GM23338 (cell line): Measurements from ENCODE around the gene SLC32A1. TPM values are rescaled to one million over a fixed set of nuclear protein-coding genes. Genes with fewer than 3 reads are reported as not detected.

Experiments used
- ATAC-seq: fragments of 200-7000 bp; cut with Tn5 transposase; 3 replicates; pipeline ENCODE4 v1.9.1; 2020
- DNase-seq: peaks from one replicate; pipeline ENCODE4 v3.0.0-alpha.2; 2015; ENCODE audit warnings: low spot score
- H2AFZ ChIP-seq: fragments of 200-600 bp; sonication (generic); 2 replicates; pipeline ENCODE4 v1.8.0; 2016; ENCODE audit warnings: antibody characterized with exemption, mild to moderate bottlenecking, moderate library complexity
- H3F3A ChIP-seq: fragments of 200-600 bp; sonication (generic); replicated peaks from 2 replicates; pipeline ENCODE4 v1.8.0; 2017; ENCODE audit warnings: antibody characterized with exemption, mixed run types, low read depth
- H3K27ac ChIP-seq: fragments of 200-600 bp; sonication (generic); 2 replicates; pipeline ENCODE4 v1.6.1; 2016; ENCODE audit warnings: low read depth
- H3K27me3 ChIP-seq: fragments of 200-600 bp; sonication (generic); 2 replicates; pipeline ENCODE4 v1.8.0; 2016; ENCODE audit warnings: mild to moderate bottlenecking, mixed run types, moderate library complexity; ENCODE audit not compliant: insufficient read depth
- H3K36me3 ChIP-seq: fragments of 200-600 bp; sonication (generic); 2 replicates; pipeline ENCODE4 v1.8.0; 2016; ENCODE audit warnings: mild to moderate bottlenecking; ENCODE audit not compliant: insufficient read depth
- H3K4me1 ChIP-seq: fragments of 200-600 bp; sonication (generic); 2 replicates; pipeline ENCODE4 v1.8.0; 2016; ENCODE audit warnings: mild to moderate bottlenecking, moderate library complexity; ENCODE audit not compliant: insufficient read depth
- H3K4me2 ChIP-seq: fragments of 200-600 bp; sonication (generic); 2 replicates; pipeline ENCODE4 v1.7.1; 2017; ENCODE audit warnings: mixed run types
- H3K4me3 ChIP-seq: fragments of 200-600 bp; sonication (generic); 2 replicates; pipeline ENCODE4 v1.6.1; 2016; ENCODE audit warnings: mixed run types
- H3K79me2 ChIP-seq: fragments of 200-600 bp; sonication (generic); replicated peaks from 2 replicates; pipeline ENCODE4 v1.8.0; 2017; ENCODE audit warnings: mild to moderate bottlenecking; ENCODE audit not compliant: insufficient read depth
- H3K9me2 ChIP-seq: fragments of 200-600 bp; sonication (generic); 2 replicates; pipeline ENCODE4 v1.8.0; 2017; ENCODE audit not compliant: insufficient read depth
- H4K20me1 ChIP-seq: fragments of 200-600 bp; sonication (generic); replicated peaks from 2 replicates; pipeline ENCODE4 v1.8.0; 2017; ENCODE audit warnings: mild to moderate bottlenecking; ENCODE audit not compliant: insufficient read depth
- H3K27ac Mint-ChIP-seq: 2 replicates; pipeline ENCODE4 v1.8.0; 2020; ENCODE audit warnings: inconsistent platforms, mild to moderate bottlenecking, moderate library complexity, mixed read lengths
- H3K27me3 Mint-ChIP-seq: 3 replicates; pipeline ENCODE4 v1.8.0; 2022; ENCODE audit warnings: low read depth, mild to moderate bottlenecking, moderate library complexity, mixed read lengths, inconsistent platforms; ENCODE audit not compliant: insufficient read depth, poor library complexity
- H3K36me3 Mint-ChIP-seq: 3 replicates; pipeline ENCODE4 v1.8.0; 2021; ENCODE audit warnings: low read depth, mild to moderate bottlenecking, inconsistent platforms, moderate library complexity, mixed read lengths
- H3K4me1 Mint-ChIP-seq: 3 replicates; pipeline ENCODE4 v1.8.0; 2020; ENCODE audit warnings: mild to moderate bottlenecking, inconsistent platforms, mixed read lengths
- H3K4me3 Mint-ChIP-seq: 3 replicates; pipeline ENCODE4 v1.8.0; 2021; ENCODE audit warnings: moderate library complexity, mild to moderate bottlenecking, inconsistent platforms, mixed read lengths
- H3K9me3 Mint-ChIP-seq: 3 replicates; pipeline ENCODE4 v1.8.0; 2020; ENCODE audit warnings: moderate library complexity, mild to moderate bottlenecking, inconsistent platforms, mixed read lengths
- EZH2 ChIP-seq: fragments of 200-600 bp; sonication (generic); IDR thresholded peaks from one replicate; pipeline ENCODE4 v1.8.0; 2017; ENCODE audit warnings: antibody characterized with exemption, mild to moderate bottlenecking, low read depth; ENCODE audit not compliant: unreplicated experiment
- EZH2phosphoT487 ChIP-seq: fragments of 200-600 bp; sonication (generic); IDR thresholded peaks from one replicate; pipeline ENCODE4 v1.8.1; 2018; ENCODE audit warnings: antibody characterized with exemption; ENCODE audit not compliant: unreplicated experiment
- JUNB ChIP-seq: IDR thresholded peaks from one replicate; pipeline ENCODE4 v1.6.1; 2016; ENCODE audit warnings: antibody characterized with exemption; ENCODE audit not compliant: unreplicated experiment
- NANOG ChIP-seq: IDR thresholded peaks from 2 replicates; pipeline ENCODE4 v1.6.1; 2016; ENCODE audit warnings: antibody characterized with exemption, borderline replicate concordance
- POLR2AphosphoS5 ChIP-seq: IDR thresholded peaks from 2 replicates; pipeline ENCODE4 v1.6.1; 2016; ENCODE audit warnings: antibody characterized with exemption, low read depth
- STAT1 ChIP-seq: IDR thresholded peaks from one replicate; pipeline ENCODE4 v1.6.1; 2016; ENCODE audit warnings: antibody characterized with exemption; ENCODE audit not compliant: unreplicated experiment
- ZNF114 ChIP-seq: fragments of 250-450 bp; sonication (Bioruptor Pico); IDR thresholded peaks from 2 replicates; pipeline ENCODE4 v1.5.0; 2020; ENCODE audit warnings: mild to moderate bottlenecking, moderate library complexity
- ZNF331 ChIP-seq: fragments of 250-450 bp; sonication (Bioruptor Pico); IDR thresholded peaks from 2 replicates; pipeline ENCODE4 v1.5.0; 2020; ENCODE audit warnings: low read depth, mild to moderate bottlenecking, moderate library complexity
- polyA plus RNA-seq: library from polyadenylated mRNA; unstranded; fragments of >200 nt; fragmentation: Nextera tagmentation; extraction: Ambion mirVana; gene quantifications from 2 replicates; pipeline ENCODE4 v1.2.1, GENCODE V29; 2016
- total RNA-seq: library from RNA; depleted of rRNA; stranded (reverse); fragments of >200 nt; shearing (Covaris generic); gene quantifications from 2 replicates; pipeline ENCODE4 v1.2.3, GENCODE V29; 2014
- TF ChIP-seq, protein P1 (sequence below): fragments of 250-450 bp; sonication (Bioruptor Pico); IDR thresholded peaks from 2 replicates; pipeline ENCODE4 v1.5.0; 2020; ENCODE audit warnings: mild to moderate bottlenecking, moderate library complexity
- TF ChIP-seq, protein P2 (sequence below), 2 experiments: fragments of 200-600 bp in 1 of 2; sonication (generic) in 1 of 2; conservative IDR thresholded peaks; 2 replicates each; pipeline versions ENCODE4 v1.5.1 to v1.6.1; 2016 to 2017; ENCODE audit warnings: antibody characterized with exemption in 2 of 2, low read depth in 2 of 2, mild to moderate bottlenecking in 2 of 2, moderate library complexity in 1 of 2
- TF ChIP-seq, protein P3 (sequence below): IDR thresholded peaks from one replicate; pipeline ENCODE4 v1.6.1; 2018; ENCODE audit warnings: antibody characterized with exemption; ENCODE audit not compliant: unreplicated experiment
- TF ChIP-seq, protein P4 (sequence below): IDR thresholded peaks from 2 replicates; pipeline ENCODE4 v1.6.1; 2016; ENCODE audit warnings: antibody characterized with exemption

SLC32A1 gene
- total and polyA plus RNA-seq, 2 experiments from 2014 or later = 0.87 TPM; not detected in 1

DNA sequence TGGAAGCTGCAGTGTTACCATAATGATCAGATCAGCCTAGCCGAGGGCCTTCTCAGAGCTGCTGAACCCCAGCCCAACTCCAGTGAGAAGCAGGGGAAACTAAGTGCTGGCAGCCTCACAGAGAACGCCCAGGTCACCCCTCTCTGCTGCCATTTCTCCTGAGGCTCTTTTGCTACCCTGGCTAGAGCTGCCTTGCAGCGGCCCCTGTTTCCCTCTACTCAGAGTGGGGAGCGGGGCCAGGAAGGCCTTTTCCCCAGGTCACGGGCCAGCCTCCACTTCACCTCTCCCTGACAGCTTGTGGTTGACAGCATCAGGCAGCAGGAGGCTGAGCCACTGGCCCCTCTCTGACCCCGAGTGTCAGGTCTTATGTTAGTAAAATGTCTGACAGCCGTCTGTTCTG, 46.7 kb downstream of the SLC32A1 start:
- Histone ChIP-seq H3K27me3 (no peaks in the 10 kb centered on the region), H3K4me2 (no peak overlapping the region), H3K4me3 (no peak overlapping the region), H3K27ac (no peak overlapping the region), H3K36me3 (peaks cover 32% of the 10 kb centered on the region; the same call in 1 of the 2 replicates), H2AFZ (no peak overlapping the region), H4K20me1 (no peaks in the 10 kb centered on the region), H3F3A (no peaks in the 10 kb centered on the region; the same call in 1 of the 2 replicates), H3K79me2 (no peaks in the 10 kb centered on the region), H3K9me2 (no peaks in the 10 kb centered on the region), H3K4me1 (peaks cover 9% of the 10 kb centered on the region; the same call in 1 of the 2 replicates)
- peaks cover 7% of the 10 kb centered on the region for H3K27me3 Mint-ChIP-seq
- H3K4me1 Mint-ChIP-seq = peaks cover 7% of the 10 kb centered on the region
- no peak for ATAC-seq
- peaks cover 14% of the 10 kb centered on the region for H3K9me3 Mint-ChIP-seq
- H3K4me3 Mint-ChIP-seq = no peak overlapping the region
- TF ChIP-seq NANOG (no peak), STAT1 (no peak), ZNF114 (no peak), ZNF331 (CRISPR knock-in tag) (no peak), EZH2 (no peak), EZH2phosphoT487 (no peak), POLR2AphosphoS5 (no peak), JUNB (no peak)
- TF ChIP-seq, protein P1, sequence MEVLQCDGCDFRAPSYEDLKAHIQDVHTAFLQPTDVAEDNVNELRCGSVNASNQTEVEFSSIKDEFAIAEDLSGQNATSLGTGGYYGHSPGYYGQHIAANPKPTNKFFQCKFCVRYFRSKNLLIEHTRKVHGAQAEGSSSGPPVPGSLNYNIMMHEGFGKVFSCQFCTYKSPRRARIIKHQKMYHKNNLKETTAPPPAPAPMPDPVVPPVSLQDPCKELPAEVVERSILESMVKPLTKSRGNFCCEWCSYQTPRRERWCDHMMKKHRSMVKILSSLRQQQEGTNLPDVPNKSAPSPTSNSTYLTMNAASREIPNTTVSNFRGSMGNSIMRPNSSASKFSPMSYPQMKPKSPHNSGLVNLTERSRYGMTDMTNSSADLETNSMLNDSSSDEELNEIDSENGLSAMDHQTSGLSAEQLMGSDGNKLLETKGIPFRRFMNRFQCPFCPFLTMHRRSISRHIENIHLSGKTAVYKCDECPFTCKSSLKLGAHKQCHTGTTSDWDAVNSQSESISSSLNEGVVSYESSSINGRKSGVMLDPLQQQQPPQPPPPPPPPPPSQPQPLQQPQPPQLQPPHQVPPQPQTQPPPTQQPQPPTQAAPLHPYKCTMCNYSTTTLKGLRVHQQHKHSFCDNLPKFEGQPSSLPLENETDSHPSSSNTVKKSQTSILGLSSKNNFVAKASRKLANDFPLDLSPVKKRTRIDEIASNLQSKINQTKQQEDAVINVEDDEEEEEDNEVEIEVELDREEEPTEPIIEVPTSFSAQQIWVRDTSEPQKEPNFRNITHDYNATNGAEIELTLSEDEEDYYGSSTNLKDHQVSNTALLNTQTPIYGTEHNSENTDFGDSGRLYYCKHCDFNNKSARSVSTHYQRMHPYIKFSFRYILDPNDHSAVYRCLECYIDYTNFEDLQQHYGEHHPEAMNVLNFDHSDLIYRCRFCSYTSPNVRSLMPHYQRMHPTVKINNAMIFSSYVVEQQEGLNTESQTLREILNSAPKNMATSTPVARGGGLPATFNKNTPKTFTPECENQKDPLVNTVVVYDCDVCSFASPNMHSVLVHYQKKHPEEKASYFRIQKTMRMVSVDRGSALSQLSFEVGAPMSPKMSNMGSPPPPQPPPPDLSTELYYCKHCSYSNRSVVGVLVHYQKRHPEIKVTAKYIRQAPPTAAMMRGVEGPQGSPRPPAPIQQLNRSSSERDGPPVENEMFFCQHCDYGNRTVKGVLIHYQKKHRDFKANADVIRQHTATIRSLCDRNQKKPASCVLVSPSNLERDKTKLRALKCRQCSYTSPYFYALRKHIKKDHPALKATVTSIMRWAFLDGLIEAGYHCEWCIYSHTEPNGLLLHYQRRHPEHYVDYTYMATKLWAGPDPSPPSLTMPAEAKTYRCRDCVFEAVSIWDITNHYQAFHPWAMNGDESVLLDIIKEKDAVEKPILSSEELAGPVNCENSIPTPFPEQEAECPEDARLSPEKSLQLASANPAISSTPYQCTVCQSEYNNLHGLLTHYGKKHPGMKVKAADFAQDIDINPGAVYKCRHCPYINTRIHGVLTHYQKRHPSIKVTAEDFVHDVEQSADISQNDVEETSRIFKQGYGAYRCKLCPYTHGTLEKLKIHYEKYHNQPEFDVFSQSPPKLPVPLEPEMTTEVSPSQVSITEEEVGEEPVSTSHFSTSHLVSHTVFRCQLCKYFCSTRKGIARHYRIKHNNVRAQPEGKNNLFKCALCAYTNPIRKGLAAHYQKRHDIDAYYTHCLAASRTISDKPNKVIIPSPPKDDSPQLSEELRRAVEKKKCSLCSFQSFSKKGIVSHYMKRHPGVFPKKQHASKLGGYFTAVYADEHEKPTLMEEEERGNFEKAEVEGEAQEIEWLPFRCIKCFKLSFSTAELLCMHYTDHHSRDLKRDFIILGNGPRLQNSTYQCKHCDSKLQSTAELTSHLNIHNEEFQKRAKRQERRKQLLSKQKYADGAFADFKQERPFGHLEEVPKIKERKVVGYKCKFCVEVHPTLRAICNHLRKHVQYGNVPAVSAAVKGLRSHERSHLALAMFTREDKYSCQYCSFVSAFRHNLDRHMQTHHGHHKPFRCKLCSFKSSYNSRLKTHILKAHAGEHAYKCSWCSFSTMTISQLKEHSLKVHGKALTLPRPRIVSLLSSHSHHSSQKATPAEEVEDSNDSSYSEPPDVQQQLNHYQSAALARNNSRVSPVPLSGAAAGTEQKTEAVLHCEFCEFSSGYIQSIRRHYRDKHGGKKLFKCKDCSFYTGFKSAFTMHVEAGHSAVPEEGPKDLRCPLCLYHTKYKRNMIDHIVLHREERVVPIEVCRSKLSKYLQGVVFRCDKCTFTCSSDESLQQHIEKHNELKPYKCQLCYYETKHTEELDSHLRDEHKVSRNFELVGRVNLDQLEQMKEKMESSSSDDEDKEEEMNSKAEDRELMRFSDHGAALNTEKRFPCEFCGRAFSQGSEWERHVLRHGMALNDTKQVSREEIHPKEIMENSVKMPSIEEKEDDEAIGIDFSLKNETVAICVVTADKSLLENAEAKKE = no peak
- TF ChIP-seq, protein P2, sequence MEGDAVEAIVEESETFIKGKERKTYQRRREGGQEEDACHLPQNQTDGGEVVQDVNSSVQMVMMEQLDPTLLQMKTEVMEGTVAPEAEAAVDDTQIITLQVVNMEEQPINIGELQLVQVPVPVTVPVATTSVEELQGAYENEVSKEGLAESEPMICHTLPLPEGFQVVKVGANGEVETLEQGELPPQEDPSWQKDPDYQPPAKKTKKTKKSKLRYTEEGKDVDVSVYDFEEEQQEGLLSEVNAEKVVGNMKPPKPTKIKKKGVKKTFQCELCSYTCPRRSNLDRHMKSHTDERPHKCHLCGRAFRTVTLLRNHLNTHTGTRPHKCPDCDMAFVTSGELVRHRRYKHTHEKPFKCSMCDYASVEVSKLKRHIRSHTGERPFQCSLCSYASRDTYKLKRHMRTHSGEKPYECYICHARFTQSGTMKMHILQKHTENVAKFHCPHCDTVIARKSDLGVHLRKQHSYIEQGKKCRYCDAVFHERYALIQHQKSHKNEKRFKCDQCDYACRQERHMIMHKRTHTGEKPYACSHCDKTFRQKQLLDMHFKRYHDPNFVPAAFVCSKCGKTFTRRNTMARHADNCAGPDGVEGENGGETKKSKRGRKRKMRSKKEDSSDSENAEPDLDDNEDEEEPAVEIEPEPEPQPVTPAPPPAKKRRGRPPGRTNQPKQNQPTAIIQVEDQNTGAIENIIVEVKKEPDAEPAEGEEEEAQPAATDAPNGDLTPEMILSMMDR (conservative IDR thresholded peaks at IDR 0.05; ENCODE audit: low read depth in 2 of 2) = no peak
- TF ChIP-seq, protein P3, sequence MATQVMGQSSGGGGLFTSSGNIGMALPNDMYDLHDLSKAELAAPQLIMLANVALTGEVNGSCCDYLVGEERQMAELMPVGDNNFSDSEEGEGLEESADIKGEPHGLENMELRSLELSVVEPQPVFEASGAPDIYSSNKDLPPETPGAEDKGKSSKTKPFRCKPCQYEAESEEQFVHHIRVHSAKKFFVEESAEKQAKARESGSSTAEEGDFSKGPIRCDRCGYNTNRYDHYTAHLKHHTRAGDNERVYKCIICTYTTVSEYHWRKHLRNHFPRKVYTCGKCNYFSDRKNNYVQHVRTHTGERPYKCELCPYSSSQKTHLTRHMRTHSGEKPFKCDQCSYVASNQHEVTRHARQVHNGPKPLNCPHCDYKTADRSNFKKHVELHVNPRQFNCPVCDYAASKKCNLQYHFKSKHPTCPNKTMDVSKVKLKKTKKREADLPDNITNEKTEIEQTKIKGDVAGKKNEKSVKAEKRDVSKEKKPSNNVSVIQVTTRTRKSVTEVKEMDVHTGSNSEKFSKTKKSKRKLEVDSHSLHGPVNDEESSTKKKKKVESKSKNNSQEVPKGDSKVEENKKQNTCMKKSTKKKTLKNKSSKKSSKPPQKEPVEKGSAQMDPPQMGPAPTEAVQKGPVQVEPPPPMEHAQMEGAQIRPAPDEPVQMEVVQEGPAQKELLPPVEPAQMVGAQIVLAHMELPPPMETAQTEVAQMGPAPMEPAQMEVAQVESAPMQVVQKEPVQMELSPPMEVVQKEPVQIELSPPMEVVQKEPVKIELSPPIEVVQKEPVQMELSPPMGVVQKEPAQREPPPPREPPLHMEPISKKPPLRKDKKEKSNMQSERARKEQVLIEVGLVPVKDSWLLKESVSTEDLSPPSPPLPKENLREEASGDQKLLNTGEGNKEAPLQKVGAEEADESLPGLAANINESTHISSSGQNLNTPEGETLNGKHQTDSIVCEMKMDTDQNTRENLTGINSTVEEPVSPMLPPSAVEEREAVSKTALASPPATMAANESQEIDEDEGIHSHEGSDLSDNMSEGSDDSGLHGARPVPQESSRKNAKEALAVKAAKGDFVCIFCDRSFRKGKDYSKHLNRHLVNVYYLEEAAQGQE = no peak
- TF ChIP-seq, protein P4, sequence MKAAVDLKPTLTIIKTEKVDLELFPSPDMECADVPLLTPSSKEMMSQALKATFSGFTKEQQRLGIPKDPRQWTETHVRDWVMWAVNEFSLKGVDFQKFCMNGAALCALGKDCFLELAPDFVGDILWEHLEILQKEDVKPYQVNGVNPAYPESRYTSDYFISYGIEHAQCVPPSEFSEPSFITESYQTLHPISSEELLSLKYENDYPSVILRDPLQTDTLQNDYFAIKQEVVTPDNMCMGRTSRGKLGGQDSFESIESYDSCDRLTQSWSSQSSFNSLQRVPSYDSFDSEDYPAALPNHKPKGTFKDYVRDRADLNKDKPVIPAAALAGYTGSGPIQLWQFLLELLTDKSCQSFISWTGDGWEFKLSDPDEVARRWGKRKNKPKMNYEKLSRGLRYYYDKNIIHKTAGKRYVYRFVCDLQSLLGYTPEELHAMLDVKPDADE = no peak
- DNase-seq = no peak
- no peak overlapping the region for H3K27ac Mint-ChIP-seq
- peaks cover 68% of the 10 kb centered on the region for H3K36me3 Mint-ChIP-seq
